ENCODE results near the gene CCBE1.

The CCBE1 gene

DNA sequence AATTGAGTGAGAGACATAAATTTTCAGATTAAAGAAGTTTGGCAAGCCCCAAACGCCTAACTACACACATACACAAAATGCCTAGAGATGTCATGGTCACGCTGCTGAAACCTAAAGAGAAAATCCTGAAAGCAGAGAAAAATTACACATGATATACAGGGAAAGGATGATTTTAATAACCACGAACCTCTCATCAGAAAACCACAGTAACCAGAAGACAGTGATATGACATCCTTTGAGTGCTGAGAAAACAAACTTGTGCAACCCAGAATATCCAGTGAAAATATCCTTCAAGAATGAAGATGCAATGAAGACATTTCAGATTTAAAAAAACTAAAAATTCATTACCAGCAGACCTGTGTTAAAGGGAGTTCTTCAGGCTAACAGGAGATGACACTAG is 215.8 kb downstream of the CCBE1 start:
- DNase-seq: no peak

DNA sequence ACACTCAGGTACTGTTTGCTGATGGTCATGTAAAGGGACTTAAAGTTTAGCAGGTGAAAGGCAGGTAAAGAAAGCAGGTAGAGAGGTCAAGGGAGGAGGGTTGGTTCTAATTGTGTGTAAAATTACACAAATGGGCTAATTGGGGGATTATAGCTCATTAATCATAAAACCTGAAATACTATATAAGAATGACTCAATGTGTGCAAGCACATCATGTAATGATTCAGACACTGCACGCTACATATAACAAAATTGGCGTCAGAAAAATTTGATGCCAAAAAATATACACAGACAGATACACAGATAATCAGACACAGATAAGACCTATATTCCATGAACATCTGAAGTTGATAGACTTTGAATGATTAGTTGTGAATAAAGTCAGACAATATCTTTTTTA is 217.4 kb downstream of the CCBE1 start:
- no peak for DNase-seq

DNA sequence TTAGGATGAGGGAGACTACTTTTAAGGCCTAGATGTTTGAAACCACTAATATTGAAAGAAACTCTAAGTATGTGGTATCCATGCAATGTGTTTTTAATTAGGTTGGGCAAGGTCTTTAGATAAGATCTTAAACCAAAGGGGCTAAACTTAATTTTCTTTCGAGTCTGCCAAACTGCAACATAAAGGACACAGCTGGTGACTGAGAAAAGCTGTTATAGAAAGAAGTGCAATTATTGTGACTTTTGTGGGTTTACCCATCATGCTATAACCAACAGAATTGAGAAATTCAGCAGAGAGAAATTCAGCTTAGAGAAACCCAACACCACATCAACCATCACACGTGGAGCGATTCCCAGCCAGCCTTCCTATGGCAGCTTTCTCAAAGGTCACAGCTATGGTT is 218.6 kb downstream of the CCBE1 start:
- no peak for DNase-seq

DNA sequence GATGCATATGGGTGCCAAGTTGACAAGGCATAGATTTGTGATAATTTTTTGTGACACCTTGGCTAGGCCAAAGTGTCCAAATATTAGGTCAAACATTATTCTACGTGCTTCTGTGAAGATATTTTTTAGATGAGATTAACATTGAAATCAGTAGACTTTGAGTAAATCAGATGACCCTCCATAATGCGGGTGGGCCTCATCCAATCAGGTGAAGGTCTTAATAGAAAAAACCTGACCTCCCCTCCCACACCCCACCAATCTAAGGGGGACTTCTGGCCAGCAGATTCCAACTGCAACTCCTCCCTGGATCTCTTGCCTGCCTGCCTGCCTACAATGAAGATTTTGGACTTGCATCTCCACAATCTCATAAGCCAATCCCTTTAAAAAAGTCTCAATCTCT is 219.4 kb downstream of the CCBE1 start:
- DNase-seq: no peak

DNA sequence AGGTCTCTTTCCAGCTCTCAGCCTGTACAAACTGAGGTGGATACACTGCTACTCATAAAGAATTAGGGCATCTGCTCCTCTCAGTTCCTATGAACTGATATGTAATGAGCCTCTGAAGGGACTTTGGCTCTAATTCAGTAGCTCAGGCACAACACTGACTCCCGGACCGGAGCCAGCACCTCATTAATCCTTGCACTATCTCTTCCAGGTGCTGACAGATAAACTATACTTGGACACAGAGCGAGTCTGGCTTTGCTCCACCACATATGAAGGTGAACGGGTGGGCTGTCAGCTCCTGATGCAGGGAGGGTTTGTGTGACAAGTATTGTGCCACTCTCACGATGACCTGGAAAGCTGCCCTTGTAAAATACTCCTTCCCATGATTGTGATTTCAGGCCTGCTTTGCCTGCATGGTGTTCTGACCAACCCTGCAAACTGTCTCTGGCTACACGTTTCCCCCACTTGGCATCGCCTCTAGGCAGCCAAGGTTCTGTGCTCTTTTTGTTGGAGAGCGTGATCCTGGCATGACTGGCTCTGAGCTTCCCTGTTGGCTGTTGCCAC is 226.6 kb downstream of the CCBE1 start:
- DNase-seq: no peak

DNA sequence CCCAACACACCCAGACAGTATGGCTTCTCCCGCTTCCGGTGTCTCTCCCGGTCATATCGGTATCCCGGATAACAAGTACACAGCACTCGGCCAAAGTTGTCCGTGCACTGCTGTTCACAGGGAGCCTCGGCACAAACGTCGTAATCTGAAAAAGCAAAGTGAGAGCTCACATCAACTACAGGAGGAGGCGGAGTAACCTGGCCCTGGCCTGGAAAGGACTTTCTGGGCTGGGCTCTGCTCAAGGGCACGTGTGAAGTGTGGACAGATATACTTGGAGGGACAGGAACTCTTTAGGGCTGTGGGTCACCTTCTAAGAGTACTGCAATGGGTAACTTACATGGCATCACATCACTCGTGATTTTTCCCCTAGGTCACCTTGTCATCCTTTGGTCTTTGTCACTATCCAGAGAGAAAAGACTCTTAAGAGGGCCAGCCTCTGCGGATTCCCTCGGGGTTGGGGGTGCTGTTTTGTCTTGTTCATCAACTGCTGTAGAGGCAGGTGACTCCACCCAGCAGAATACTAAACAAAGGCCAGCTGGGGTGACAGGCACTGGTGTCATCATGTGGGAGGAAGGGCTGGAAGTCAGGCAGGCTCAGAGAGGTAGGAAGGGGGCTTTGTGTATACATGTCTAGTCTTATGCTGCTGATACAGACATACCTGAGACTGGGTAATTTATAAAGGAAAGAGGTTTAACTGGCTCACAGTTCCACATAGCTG is 227.6 kb downstream of the CCBE1 start:
- DNase-seq: no peak

DNA sequence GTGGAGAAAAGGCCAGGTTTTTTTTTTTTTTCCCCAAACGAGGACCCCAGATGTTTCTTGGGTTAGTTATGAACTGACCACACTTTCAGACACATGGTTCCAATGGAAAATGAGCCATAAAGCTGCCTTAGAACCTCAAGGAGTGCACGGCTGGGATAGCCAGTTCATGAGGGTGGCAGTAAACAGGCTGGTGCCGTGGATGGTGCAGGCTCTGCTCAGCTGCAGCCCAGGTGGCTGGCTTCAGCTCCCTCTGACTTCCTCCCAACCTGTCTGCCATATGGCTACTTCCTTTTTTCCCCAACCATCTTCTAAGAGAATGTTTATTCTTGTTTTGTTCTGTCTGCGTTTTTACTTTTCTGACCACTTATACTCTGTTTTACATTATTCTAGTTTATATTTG is 228.4 kb downstream of the CCBE1 start:
- no peak for DNase-seq

DNA sequence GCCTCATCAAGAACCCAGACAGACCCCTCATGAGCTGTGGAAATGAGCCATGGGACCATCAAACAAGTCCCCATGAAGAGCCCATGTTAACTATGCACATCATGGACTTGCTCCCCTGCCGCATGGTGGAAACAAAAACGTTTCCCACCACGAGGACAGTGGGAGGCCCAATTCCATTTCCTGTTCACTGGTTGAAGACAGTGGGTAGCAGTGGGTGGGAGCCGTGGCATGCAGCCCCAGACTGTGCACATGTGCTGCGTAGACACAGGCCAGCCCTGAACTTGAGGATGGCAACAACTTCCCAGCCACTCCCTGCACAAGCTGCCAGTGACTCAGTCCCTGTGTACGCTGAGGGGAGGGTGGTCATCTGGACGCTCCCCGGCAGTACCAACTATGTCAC is 229.7 kb downstream of the CCBE1 start:
- no peak for DNase-seq

DNA sequence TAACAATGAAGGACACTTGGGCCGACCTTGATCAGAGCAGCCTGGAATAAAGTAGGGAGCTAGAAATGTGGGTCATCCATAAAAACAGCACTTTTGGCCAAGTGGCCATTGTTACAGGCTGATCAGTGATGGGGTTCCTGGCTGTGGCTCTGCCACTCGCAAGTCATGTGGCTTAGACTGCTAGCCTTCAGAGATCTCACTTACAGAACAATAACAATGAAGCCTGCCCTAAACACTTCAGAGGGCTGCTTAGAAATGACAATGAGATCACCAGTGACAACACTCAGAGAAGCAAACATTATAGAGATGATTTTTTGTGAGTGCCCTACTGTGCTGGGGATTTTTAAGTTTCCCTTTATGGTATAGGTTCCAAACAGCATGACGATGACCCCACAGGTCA is 230.2 kb downstream of the CCBE1 start:
- no peak for DNase-seq

DNA sequence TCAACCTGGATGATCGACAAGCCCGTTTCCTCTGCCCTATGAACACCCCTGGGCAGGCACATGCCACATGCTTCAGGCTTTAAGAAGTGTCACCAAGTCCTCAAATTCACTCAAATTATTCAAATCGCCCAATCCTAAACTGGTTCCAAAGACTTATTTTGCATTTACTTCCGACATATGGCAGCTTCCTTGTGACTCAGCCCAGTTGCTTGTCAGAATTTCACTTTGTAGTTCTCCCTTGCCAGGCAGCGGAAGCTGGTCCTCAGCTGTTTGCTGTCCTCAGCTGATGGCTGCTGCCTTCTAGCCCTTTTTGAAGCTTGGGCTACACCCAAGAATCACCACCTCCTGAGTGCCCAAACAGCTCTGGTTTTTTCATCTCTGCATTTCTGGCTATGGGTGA is 232.7 kb downstream of the CCBE1 start:
- DNase-seq: no peak

DNA sequence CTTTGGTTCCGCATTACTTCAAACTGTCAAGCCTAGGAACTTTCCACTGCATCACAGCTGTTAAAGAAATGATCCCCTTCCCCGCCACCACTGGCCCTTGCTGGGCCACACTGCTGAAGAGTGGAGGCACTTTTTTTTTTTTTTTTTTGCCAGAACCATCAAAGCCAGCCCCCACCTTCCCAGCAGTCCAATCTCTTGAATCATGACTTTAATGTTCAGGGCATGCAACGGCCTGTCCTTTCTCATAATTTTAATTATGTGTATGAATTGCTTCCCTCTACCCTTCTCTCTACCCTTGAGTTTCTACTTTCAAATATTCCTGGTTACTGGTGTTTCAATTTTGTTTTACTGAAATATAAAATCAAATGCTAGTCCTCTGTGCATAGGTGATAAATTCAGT is 236.1 kb downstream of the CCBE1 start:
- no peak for DNase-seq

DNA sequence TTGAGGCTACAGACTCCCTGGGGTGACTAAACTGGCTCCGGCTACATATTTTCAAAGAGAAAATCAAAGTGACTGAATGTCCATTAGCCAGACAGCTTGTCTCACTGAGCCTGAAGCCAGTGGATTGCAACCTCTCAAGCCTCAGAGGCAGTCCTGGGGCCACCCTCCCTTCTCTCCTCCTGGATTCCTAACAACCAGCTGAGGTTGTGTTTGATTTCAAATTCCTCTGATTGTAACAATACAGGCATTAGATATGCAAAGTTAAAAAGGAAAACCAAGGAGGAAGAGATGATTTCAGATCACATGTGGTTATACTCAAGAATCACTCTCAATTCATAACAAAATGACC is 237.2 kb downstream of the CCBE1 start:
- DNase-seq: no peak

DNA sequence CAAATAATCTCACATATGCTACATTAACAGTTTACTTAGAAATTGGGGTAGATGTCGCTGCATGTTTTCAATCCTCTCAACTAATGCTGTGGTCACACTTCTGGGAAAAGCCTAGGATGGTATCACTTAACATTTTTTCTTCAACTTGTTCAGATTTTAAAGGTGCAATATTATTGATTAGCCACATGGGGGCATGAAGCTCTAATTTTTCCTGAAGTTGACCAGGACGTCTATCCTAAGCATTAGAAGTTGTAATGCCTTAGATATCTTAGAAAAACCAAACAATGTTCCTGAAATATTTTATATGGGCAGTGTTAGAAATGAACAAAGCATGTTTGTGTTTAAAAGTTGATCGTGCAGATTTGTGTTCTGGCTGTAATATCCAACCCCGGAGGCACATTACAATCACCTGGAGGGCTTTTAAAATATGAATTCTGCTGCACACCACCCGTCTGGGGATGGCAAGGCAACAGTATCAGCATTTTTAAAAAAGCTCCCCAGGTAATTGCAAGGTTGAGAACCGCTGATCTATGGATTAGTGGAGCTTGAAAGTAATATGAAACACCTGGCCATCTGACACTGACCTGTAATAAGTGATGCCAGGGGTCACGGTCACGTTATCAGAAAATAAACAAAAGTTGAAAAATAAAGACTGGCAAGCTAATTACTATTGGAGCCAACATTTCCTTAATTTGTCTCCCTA is 237.7 kb downstream of the CCBE1 start:
- DNase-seq: no peak

DNA sequence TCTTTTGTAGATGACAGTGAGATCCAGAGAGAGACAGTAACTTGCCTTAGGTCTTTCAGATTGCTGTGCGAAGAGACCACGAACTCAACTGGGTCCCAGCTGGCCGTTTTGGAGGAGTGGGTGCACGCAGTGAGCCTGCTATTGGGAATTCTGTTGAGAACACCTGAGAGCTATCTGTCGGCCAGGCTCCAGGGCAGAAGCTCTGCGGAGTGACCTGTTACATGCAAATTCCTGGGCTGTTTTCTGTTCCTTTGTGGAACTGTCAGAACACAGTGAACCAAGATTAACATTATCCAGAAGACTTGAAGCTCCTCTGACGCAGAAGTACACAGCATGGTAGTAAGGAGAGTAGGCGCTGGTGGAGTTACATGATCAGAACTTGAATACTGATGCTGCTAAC is 238.6 kb downstream of the CCBE1 start:
- no peak for DNase-seq

DNA sequence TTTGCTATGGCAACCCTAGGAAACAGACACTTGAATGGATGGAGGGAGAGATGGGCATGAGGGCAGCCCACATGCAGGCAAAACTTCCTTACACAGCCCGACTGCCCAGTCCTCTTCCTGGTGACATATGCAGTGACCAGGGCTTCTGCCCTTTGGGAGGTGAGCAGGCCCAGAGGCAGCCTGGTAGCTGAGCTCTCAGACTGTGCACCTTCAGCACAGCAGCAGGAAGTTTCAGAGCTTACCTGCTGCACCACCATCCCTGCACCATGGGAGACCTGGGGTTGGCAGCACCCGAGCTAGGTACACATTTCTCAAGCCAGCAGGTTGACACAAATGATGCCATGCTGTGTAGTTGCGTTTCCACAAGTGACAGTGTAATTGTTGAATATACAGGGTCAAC is 240.6 kb downstream of the CCBE1 start:
- no peak for DNase-seq

DNA sequence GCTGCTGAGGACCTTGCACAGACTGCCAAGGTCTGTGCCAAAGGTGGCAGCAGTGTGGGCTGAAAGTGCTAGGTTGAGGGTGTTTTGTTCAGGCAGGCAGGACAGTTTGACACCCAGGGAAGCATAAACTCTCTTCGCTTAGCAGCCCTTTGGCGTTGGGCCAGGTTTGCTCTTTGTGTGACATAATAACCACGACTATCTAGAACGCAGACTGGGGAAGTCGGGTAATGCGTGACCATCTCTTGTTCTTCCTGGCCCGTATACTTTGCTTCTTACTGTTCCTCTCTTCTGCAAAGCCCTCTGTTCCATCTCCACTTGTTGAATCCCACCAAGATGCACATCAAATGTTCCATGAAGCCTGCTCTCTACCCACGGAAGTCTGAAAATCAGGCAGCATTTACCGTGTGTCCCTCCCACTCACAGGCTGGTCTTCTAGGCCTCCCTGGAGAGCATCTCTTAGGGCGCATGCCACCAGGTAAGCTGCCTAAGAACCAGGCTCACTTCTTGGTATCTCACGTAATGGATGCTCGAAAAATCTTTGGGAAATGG is 241.4 kb downstream of the CCBE1 start:
- no peak for DNase-seq

DNA sequence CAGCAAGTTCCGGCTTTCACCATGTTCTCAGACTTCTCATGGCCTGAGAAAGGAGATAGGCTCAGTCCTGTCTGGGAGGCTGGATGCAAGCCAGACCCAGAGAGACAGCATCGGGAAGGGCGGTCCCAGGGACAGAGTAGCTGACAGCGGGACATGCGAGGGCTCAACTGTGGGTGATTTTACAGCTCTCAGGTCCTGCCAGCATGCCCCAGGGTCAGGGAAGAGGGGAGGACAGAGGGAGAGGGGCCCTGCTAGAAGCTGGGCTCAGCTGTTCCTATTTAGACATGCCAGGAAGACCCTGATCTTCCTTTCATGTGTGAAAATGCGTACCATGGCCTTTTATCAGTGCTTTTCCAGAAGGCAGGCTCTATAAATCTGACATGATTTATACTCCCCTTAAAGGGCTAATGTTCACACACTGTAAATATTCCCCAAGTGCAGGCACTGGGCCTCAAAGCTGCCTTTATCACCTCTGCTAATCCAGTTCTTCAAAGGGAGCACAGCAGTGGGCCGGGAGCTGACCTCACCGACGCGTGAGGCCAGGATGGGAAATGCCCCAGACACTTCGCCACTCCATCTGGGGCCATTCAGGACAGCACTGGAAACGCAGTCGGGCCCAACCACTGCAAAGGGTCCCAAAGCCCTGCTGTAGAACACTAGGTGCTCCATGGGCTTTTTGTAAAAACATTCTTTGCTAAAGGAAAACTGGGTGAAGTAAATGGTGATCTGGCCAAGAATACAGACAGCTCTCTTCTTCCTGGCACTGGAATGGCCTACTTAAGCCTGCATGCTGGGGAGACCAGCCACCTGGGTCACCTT is 242.1 kb downstream of the CCBE1 start:
- DNase-seq: no peak

DNA sequence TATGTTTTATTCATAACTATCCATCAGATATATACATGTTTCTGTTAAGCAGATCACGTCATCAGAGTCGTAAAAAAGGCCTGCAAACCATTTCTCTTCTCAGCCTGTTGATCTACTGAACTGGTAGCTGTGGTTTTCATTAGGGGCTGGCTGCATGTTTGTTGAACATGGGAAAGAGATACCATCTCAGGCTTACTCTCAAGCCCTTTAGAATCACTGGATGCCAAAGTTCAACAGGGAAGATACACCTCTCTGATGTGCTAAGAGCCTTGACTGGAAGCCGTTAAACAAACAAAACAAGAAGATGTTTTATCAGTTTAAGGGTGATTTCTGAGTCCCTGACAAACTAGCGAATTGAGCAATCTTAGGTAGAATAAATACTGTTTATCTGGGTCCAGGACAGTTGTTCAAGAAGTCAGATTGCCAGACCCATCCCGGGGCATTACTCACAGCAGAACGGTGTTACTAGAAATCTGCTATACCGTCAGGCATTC is 243.7 kb downstream of the CCBE1 start:
- DNase-seq: no peak

DNA sequence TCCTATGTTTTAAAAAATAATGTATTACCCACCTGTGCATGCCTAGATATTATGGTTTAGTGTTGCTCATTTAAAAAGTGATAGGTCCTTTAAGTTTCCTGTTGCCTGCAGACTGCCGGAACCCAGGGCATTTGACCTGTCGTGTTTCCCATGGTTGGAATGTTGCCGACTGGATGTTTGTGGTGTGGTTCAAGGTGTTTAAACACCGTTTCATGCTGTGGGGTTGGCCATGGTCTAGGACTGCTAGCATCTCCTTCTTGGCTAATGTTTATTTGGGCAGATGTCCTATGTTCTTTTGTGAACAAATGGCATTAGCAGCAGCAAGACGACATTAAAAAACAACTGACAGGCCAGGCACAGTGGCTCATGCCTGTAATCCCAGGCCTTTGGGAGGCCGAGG is 245.3 kb downstream of the CCBE1 start:
- no peak for DNase-seq

DNA sequence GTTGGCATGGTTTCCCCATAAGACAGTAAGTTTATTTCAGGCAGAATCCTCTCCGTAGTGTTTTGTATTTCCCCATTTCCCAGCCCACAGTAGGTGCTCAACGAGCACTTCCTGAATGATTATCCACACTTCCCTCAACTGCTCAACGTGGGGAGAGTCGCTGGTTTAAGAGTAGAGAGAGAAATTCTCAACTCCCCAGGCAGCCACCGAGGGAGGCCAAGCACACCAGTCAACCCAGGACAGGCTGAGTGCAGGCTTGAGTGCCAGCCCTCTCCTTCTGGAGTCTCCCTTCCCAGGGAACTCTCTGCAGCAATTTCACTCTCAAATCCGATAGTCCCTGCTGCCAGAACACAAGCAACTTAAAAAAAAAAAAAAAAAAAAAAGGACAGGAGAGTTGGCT is 246.2 kb downstream of the CCBE1 start:
- no peak for DNase-seq

DNA sequence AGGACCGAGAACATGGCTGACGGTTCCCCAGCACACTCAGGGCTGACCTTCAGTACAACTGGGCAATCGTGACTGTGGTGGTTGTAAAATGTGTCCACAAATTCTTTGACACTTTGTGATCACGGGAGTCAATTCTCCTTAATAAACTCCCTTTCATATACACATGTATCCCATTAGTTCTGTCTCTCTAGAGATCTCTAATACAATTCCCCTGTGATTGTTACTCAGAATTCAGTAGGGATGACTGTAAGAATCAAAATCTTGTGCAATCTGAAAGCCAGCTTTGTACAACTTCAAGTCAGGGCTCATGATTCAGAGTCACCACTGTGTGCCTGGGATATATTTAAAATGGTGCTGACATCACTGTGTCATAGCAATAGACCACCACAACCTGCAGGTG is 248.7 kb downstream of the CCBE1 start:
- no peak for DNase-seq

DNA sequence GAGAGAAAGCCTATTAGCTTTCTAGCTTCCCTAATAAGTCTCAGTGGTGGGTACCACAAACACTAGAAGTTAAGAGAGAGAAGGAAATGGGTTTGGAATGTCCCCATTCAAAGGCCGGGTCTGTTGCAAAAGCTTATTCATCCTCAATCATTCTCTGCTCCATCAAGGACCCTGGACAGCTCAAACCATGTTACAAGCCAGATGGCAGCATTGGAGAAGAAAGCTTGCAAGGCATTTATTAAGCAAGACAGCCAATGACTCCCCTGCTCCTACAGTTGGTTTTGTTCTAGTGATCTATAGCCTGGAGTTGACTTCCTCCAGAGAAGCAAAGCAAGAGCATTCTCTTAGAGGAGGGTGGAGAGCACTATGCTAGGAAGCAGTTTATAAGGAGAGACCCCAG is 251.2 kb downstream of the CCBE1 start:
- DNase-seq: no peak

DNA sequence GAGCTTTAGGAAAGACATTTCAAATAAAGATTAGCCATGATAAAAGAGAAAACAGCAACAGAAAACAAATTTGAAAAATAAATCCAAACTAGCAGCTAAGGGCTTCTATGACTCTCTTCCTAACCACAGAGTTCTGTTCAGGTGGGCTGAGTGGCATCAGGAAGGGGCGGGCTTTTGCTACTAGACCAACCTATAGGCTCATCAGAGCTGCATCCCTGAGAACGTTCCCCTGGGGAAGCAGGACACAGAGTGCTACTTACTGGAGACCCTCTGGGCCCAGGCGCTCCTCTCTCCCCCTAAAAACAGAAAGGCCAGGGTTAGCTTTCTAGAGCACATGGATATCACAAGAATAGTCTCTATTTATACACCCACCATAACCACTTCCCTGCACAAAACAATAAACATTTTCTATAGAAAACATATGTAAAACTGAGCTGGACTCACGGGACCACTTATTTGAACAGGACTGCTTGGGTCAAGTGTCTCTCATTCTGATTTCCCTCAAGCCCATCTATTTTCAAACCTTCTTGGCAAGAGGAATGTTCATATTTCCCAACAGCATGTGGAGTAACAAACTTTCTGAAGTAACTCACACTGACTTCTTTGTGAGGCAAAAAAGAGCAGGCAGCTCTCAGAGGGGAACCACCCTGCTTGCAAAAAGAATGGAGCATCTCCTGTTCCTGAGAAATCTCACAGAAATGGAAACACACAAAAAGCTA is 259.2 kb downstream of the CCBE1 start:
- no peak for DNase-seq
